HG03025 (cell line): ENCODE results near the gene HDAC9.

Experiments
- ATAC-seq: cut with Tn5 transposase; IDR thresholded peaks from one replicate; pipeline ENCODE4 v1.9.1; 2021; ENCODE audit warnings: mild to moderate bottlenecking, moderate library complexity; ENCODE audit not compliant: unreplicated experiment, low FRiP score

The HDAC9 gene

GRCh38 chr7:18552316-18552916, 56.9 kb downstream of the HDAC9 start:
- no peak for ATAC-seq

GRCh38 chr7:18552943-18553604, 57.5 kb downstream of the HDAC9 start:
- no peak for ATAC-seq

- no peak for ATAC-seq
These were observed 58.1 kb downstream of the HDAC9 start for GRCh38 chr7:18553605-18554003.

GRCh38 chr7:18555120-18555519, 59.6 kb downstream of the HDAC9 start:
- no peak for ATAC-seq

GRCh38 chr7:18555968-18556367, 60.4 kb downstream of the HDAC9 start:
- ATAC-seq = no peak

GRCh38 chr7:18558503-18558902, 63.0 kb downstream of the HDAC9 start:
- no peak for ATAC-seq

- no peak for ATAC-seq
These were observed 63.4 kb downstream of the HDAC9 start for GRCh38 chr7:18558910-18559309.

GRCh38 chr7:18559756-18560155, 64.2 kb downstream of the HDAC9 start:
- ATAC-seq = no peak

- no peak for ATAC-seq
These were observed 69.2 kb downstream of the HDAC9 start for GRCh38 chr7:18564779-18565178.

GRCh38 chr7:18565337-18565736, 69.8 kb downstream of the HDAC9 start:
- ATAC-seq = no peak

GRCh38 chr7:18566205-18566604, 70.7 kb downstream of the HDAC9 start:
- ATAC-seq = no peak

GRCh38 chr7:18566829-18567228, 71.3 kb downstream of the HDAC9 start:
- peak; percentile 97 for ATAC-seq

- no peak for ATAC-seq
These were observed 74.9 kb downstream of the HDAC9 start for GRCh38 chr7:18570441-18570840.

- no peak for ATAC-seq
These were observed 75.4 kb downstream of the HDAC9 start for GRCh38 chr7:18570890-18571478.

GRCh38 chr7:18572154-18572553, 76.6 kb downstream of the HDAC9 start:
- ATAC-seq = no peak

GRCh38 chr7:18572885-18573284, 77.3 kb downstream of the HDAC9 start:
- no peak for ATAC-seq

GRCh38 chr7:18573410-18574234, 78.1 kb downstream of the HDAC9 start:
- no peak for ATAC-seq

- no peak for ATAC-seq
These were observed 78.6 kb downstream of the HDAC9 start for GRCh38 chr7:18574235-18574540.

- ATAC-seq = no peak
These were observed 79.1 kb downstream of the HDAC9 start for GRCh38 chr7:18574676-18575075.

GRCh38 chr7:18575622-18576572, 80.3 kb downstream of the HDAC9 start:
- ATAC-seq = no peak
